HG03095 (cell line): Measurements from ENCODE around the gene FAM20C.

Experiments used
- ATAC-seq: cut with Tn5 transposase; IDR thresholded peaks from one replicate; pipeline ENCODE4 v1.9.1; 2021; ENCODE audit warnings: moderate library complexity; ENCODE audit not compliant: unreplicated experiment

The FAM20C gene

DNA sequence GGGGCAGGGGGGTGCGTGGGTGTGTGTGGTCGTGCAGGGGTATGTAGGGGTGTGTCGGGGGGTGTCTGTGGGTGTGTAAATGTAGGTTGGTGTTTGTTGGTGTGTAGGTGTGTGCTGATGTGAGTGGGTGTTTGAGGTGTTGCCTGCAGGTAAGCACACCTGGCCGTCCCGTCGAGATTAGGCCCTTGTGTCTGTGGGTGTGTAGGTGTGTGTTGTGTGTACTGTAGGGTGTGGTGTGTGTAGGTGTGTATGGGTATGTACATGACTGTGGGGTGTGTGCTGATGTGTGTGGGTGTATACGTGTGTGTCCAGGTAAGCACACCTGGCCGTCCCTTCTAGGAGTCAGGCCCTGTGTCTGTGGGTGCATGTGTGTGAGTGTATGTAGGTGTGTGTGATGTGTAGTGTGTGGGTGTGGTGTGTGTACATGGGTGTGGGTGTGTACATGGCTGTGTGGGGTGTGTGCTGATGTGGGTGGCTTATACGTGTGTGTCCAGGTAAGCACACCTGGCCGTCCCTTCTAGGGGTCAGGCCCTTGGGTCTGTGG, 15.8 kb downstream of the FAM20C start:
- ATAC-seq: no peak

GRCh38 chr7:208816-209215, 16.4 kb downstream of the FAM20C start:
- ATAC-seq: no peak

- ATAC-seq: no peak
These were observed 17.0 kb downstream of the FAM20C start for GRCh38 chr7:209416-209815.

- no peak for ATAC-seq
These were observed 17.5 kb downstream of the FAM20C start for GRCh38 chr7:209906-210305.

DNA sequence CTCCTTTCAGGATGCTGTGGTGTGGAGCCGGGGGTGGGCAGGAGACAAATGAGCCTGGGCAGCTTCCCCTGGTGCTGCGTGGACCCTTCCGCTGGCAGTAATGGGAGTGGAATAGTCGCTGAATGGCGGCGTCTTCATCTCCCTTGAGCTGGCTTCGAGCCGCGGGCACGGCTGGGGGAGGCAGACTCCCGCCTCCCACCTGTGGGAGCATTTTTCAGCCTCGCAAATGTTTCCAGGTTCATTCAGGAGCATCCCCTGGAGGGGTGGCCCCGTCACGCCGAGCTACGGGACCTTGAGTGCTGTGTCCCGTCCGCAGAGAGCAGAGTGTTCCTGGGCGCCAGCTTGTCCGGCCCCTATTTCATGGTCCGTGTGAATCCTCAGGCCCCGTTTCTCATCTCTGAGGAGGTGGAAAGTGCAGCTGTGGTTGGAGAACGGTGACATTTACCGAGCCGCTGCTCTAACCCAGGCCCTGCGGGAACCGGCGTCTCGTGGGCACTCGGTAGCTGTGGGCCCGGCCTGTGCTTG, 18.1 kb downstream of the FAM20C start:
- ATAC-seq: no peak

DNA sequence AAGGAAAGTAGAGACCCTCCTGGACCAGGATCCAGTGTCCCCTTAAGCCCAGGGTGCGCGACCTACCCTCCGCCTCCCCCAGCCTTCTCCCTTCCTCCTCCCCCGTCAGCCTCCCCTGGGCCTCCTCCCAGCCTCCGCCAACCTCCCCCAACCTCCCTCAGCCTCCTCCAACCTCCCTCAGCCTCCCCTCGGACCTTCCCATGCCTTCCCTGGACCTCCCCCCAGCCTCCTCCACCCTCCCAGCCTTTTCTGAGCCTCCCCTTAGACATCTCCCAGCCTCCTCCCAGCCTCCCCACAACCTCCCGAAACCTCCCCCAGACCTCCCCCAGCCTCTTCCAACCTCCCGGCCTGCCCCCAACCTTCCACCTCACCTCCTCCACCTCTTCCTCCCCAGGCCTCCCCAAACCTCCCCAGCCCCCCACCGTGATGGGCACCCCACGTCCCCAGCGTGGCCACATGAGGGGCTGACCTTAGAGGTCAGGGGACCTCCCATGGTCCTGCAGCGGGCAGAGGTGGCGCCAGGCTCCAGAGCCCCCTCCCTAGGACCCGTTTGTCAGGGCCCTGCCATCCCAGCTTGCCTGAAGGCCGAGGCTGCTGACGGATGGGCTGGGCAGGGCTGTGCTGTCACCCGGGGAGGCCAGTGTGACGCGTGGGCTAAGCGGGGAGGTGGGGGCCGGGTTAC, 18.8 kb downstream of the FAM20C start:
- no peak for ATAC-seq

DNA sequence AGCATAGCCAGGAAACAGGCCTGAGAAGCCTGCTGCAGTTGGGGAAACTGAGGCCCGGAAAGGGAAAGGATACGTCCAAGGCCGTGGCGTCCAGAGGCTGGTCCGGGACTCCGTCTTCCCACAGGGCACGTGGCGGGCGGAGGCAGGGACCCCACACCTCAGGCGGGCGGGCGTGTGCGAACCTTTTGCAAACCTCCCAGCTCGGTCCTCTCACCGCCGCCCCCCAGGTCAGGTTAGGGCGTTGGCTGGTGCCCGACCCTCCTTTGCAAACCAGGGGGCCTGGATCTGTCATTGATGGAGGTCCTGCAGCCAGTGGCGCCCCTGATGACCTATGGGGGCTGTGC, 19.3 kb downstream of the FAM20C start:
- no peak for ATAC-seq

DNA sequence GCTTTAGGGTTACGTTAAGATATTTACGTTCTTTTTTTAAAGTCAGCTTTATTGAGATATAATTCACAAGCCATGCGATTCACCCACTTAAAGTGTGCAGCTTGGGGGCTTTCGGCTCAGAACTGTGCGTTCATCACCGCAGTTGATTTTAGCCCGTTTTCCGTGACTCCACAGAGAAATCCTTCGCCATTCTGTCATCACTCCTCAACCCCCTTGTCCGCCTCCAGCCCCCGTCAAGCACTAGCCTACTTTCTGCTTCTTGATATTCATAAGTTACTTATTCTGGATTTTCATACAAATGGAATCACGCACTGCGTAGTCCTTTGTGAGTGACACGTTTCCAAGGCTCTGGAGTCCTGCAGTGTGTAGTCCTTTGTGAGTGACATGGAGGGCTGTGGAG, 20.4 kb downstream of the FAM20C start:
- no peak for ATAC-seq

- no peak for ATAC-seq
These were observed 21.1 kb downstream of the FAM20C start for GRCh38 chr7:213324-213993.

GRCh38 chr7:214410-215212, 22.2 kb downstream of the FAM20C start:
- no peak for ATAC-seq

DNA sequence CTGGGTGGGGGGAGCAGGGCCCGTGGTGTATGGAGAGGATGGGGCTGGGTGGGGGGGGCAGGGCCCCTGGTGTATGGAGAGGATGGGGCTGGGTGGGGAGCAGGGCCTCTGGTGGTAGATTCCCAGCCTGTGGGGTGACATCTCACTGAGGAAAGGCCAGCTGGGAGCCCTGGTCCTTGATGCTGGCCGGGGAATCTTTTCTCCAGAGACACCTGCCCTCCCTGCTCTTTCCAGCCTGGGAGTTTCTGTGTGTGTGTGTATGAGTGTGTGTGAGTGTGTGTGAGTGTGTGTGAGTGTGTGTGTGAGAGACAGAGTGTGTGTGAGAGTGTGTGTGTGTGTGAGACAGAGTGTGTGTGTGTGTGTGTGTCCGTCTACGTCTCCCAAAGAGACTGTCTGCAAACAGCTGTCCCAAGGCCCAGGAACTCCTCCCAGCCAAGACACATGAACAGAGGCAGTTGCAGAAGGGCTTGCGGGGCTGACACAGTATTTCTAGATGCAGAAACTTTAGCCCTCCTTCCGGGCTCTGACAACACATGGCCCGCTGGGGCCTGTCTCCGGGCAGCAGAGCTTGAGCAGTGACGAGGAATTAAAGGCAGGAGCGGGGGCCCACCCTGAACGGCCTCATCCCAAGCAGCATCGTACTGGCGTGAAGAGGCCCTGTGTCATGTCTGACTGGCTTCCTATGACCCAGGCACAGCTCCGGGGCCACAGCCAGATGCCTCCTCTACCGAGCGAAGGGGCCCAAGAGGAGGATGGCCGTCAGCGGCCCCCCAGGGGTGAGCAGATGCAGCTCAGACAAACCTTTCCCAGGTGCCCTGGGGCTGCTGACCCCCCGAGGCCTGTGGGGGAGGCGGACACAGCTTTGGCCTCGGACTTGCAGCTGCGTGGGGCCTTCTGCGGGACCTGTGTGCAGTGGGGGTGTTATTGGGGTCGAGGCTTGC, 24.3 kb downstream of the FAM20C start:
- ATAC-seq: no peak

- no peak for ATAC-seq
These were observed 25.4 kb downstream of the FAM20C start for GRCh38 chr7:217781-218180.

GRCh38 chr7:218316-218715, 25.9 kb downstream of the FAM20C start:
- no peak for ATAC-seq

DNA sequence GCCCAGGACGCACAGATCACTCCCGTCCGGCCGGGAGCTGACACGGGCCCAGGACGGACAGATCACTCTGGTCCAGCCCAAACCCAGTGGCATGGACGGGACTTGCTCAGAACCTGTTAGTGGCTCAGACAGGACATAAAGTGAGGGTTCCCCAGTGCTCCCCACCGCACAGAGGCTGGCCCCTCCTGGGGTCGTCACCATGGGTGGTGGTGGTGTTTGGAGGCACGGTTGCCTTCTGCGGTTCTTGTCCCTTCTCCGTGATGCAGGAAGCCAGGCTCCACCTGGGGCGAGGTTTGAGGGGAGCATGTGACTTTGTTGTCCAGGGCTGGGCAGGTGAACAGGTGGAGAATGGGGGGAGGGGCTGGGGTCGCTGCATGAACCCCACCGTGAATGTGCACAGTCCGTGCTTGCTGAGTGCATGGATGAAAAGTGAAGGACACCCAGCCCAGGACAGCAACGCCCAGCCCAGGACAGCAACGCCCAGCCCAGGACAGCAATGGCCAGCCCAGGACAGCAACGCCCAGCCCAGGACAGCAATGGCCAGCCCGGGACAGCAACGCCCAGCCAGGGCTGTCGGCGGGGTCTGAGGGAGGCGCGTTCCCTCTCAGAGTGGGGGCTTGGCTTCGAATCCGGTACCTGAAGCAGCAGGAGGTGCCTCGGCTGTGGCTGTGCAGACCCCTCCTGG, 26.7 kb downstream of the FAM20C start:
- ATAC-seq: no peak

DNA sequence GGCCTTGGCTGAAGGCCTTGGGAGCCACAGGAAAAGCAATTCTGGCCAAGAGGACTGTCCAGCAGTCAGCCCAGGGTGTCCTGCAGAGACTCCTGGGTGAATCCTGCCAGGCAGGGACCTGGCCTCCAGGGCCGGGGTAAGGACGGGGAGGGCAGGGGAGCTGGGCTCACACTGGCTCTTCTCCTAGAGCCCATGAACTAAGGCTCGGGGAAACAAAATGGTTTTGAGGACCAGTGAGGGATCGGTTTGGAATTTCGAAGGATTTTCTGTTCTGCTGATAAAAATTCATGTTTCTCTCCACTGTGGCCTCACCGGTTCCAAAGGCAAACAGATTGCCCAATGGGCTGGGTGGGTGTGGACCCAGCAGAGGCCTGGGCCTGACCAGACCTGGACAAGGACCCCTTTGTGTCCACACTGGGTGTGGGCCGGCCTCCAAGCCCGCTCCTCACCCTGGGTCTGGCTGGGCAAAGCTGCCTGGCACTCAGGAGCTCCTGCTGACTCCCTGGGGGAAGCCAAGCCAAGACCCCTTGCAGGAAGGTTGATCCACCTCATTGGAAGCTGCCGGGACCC, 27.3 kb downstream of the FAM20C start:
- ATAC-seq: no peak

- ATAC-seq: no peak
These were observed 27.9 kb downstream of the FAM20C start for GRCh38 chr7:220151-220841.

- ATAC-seq: no peak
These were observed 29.8 kb downstream of the FAM20C start for GRCh38 chr7:221978-222715.

- no peak for ATAC-seq
These were observed 30.3 kb downstream of the FAM20C start for GRCh38 chr7:222716-223041.
